ENCODE measurements around the gene CBLN3. TPM values are rescaled to one million over a fixed set of nuclear protein-coding genes. Genes with fewer than 3 reads are reported as not detected.

The CBLN3 gene
- total RNA-seq, 1 experiment from 2014 or later = 3.4 TPM

GRCh38 chr14:24395609-24396582, 33.6 kb downstream of the CBLN3 start:
- Histone ChIP-seq H2AFZ (ENCODE audit: low read length) (no peak overlapping the region), H3K79me2 (ENCODE audit: low read length) (no peaks in the 10 kb centered on the region), H3K9ac (ENCODE audit: low read length) (no peak overlapping the region), H3K9me3 (ENCODE audit: low read length) (no peaks in the 10 kb centered on the region), H3K27me3 (ENCODE audit: low read length) (no peaks in the 10 kb centered on the region), H3K4me3 (ENCODE audit: low read length) (no peak overlapping the region), H3K9me2 (replicated peaks; ENCODE audit: low read length) (no peaks in the 10 kb centered on the region), H3K27ac (ENCODE audit: low read length) (no peak overlapping the region), H3K4me1 (ENCODE audit: insufficient read depth, low read length) (peaks cover 25% of the 10 kb centered on the region), H3K36me3 (ENCODE audit: low read depth, low read length) (no peaks in the 10 kb centered on the region), H3K4me2 (ENCODE audit: low read length) (no peak overlapping the region), H3F3A (ENCODE audit: low read length, unreplicated experiment) (no peaks in the 10 kb centered on the region), H4K20me1 (ENCODE audit: low read length) (no peaks in the 10 kb centered on the region)
- TF ChIP-seq EZH2phosphoT487 (IDR thresholded peaks at IDR 0.05; ENCODE audit: borderline replicate concordance, low read length) (no peak), CTCF (conservative IDR thresholded peaks at IDR 0.05; ENCODE audit: low read depth, low read length) (no peak), EZH2 (IDR thresholded peaks at IDR 0.05; ENCODE audit: low read length, unreplicated experiment) (no peak)
- CTCF ChIA-PET = no interaction called here
- BruUV-seq (replicated peaks) = no TSS peak
- POLR2A ChIA-PET (ENCODE audit: unreplicated experiment) = no interaction called here
- intact Hi-C loops (cut with micrococcal nuclease) = loop anchor here (2.0 kb wide), 1 partner anchor 35 kb away; no protein-coding TSS in a partner anchor
- DNase-seq (no peak), ATAC-seq (no peak)

- Histone ChIP-seq H3K79me2 (ENCODE audit: low read length) (no peaks in the 10 kb centered on the region), H2AFZ (ENCODE audit: low read length) (no peak overlapping the region), H3K27me3 (ENCODE audit: low read length) (no peaks in the 10 kb centered on the region), H3K9ac (ENCODE audit: low read length) (no peak overlapping the region), H3K4me1 (ENCODE audit: insufficient read depth, low read length) (peaks cover 25% of the 10 kb centered on the region), H3K9me3 (ENCODE audit: low read length) (no peaks in the 10 kb centered on the region), H3K9me2 (replicated peaks; ENCODE audit: low read length) (no peaks in the 10 kb centered on the region), H3K4me2 (ENCODE audit: low read length) (no peak overlapping the region), H3K36me3 (ENCODE audit: low read depth, low read length) (no peaks in the 10 kb centered on the region), H3K4me3 (ENCODE audit: low read length) (no peak overlapping the region), H3K27ac (ENCODE audit: low read length) (no peak overlapping the region), H3F3A (ENCODE audit: low read length, unreplicated experiment) (no peaks in the 10 kb centered on the region), H4K20me1 (ENCODE audit: low read length) (no peaks in the 10 kb centered on the region)
- ChIA-PET CTCF (no interaction called here), POLR2A (ENCODE audit: unreplicated experiment) (no interaction called here)
- ATAC-seq = no peak
- TF ChIP-seq EZH2phosphoT487 (IDR thresholded peaks at IDR 0.05; ENCODE audit: borderline replicate concordance, low read length) (no peak), EZH2 (IDR thresholded peaks at IDR 0.05; ENCODE audit: low read length, unreplicated experiment) (no peak), CTCF (conservative IDR thresholded peaks at IDR 0.05; ENCODE audit: low read depth, low read length) (peak; percentile 26; the same call in 1 of the 2 replicates)
- no TSS peak for BruUV-seq (replicated peaks)
- DNase-seq = peak; percentile 13
- intact Hi-C loops (cut with micrococcal nuclease) = loop anchor here (2.0 kb wide), 1 partner anchor 37 kb away; no protein-coding TSS in a partner anchor
Observed at GRCh38 chr14:24394275-24394674, 35.2 kb downstream of the CBLN3 start.

All from PC-3 (cell line).